ENCODE measurements around the gene LANCL3. TPM values are rescaled to one million over a fixed set of nuclear protein-coding genes. Genes with fewer than 3 reads are reported as not detected.

Gene LANCL3
- total RNA-seq, 4 donors from 2014 or later, result 1.9 to 6.6 (median 3.3) TPM

GRCh38 chrX:37590047-37590446 is 18.6 kb downstream of the LANCL3 start:
- no peaks in the 10 kb centered on the region for H3K4me1 ChIP-seq
- intact Hi-C loops (cut with DNase I), result no loop called here
- H3K27me3 ChIP-seq, result no peaks in the 10 kb centered on the region
- TF ChIP-seq, protein P1, sequence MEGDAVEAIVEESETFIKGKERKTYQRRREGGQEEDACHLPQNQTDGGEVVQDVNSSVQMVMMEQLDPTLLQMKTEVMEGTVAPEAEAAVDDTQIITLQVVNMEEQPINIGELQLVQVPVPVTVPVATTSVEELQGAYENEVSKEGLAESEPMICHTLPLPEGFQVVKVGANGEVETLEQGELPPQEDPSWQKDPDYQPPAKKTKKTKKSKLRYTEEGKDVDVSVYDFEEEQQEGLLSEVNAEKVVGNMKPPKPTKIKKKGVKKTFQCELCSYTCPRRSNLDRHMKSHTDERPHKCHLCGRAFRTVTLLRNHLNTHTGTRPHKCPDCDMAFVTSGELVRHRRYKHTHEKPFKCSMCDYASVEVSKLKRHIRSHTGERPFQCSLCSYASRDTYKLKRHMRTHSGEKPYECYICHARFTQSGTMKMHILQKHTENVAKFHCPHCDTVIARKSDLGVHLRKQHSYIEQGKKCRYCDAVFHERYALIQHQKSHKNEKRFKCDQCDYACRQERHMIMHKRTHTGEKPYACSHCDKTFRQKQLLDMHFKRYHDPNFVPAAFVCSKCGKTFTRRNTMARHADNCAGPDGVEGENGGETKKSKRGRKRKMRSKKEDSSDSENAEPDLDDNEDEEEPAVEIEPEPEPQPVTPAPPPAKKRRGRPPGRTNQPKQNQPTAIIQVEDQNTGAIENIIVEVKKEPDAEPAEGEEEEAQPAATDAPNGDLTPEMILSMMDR (IDR thresholded peaks at IDR 0.05), result no peak
- TF ChIP-seq POLR2A (IDR thresholded peaks at IDR 0.05), result no peak
- H3K27ac ChIP-seq, result no peak overlapping the region
- no peaks in the 10 kb centered on the region for H3K9me3 ChIP-seq
- no peak for DNase-seq
- no peaks in the 10 kb centered on the region for H3K36me3 ChIP-seq
- 42 to 83% methylated on average over 2 of the region's 2 CpGs for WGBS, 2 donors
- no peak overlapping the region for H3K4me3 ChIP-seq

- no peak for DNase-seq
- H3K4me3 ChIP-seq, result no peak overlapping the region
- WGBS, 2 donors, result 53 to 63% methylated on average over 4 of the region's 4 CpGs
- no peaks in the 10 kb centered on the region for H3K36me3 ChIP-seq
- TF ChIP-seq POLR2A (IDR thresholded peaks at IDR 0.05), result no peak
- TF ChIP-seq, protein P1 (IDR thresholded peaks at IDR 0.05), result no peak
- no peak overlapping the region for H3K27ac ChIP-seq
- intact Hi-C loops (cut with DNase I), result no loop called here
- H3K9me3 ChIP-seq, result no peaks in the 10 kb centered on the region
- H3K27me3 ChIP-seq, result no peaks in the 10 kb centered on the region
- no peaks in the 10 kb centered on the region for H3K4me1 ChIP-seq
Observed at GRCh38 chrX:37594755-37595382, 23.4 kb downstream of the LANCL3 start.

- TF ChIP-seq POLR2A (IDR thresholded peaks at IDR 0.05), result no peak
- Histone ChIP-seq H3K4me1 (no peaks in the 10 kb centered on the region), H3K27me3 (no peaks in the 10 kb centered on the region), H3K9me3 (no peaks in the 10 kb centered on the region), H3K27ac (no peak overlapping the region), H3K36me3 (no peaks in the 10 kb centered on the region), H3K4me3 (no peak overlapping the region)
- DNase-seq, result no peak
- WGBS, 2 donors, result 10 to 53% methylated on average over 2 of the region's 2 CpGs
- intact Hi-C loops (cut with DNase I), result no loop called here
Observed at GRCh38 chrX:37599729-37600128, 28.3 kb downstream of the LANCL3 start.

DNA sequence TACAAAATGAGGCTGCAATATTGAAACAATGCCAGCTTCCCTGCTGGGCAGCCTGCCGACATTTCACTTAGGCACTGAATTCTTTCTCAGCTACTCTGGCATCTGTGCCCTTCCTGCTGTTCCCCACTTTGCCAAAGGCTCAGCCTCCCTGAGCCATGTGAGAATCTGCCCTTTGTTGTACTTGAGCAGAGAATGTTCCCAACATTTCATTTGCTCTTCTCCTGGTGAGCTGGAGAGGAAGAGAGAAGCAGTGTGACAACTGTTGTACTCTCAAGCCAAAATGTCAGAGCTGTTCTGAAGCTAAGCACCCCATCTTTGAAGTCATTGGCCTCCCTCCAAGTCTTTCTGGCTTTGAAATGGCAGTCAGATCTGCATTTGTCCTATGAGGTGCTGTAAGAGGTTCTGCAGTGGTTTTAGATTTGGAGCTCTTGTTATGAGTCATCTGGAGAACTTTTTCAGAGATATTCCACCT is 32.5 kb downstream of the LANCL3 start:
- intact Hi-C loops (cut with DNase I), result no loop called here
- no peak for TF ChIP-seq POLR2A (IDR thresholded peaks at IDR 0.05)
- TF ChIP-seq, protein P1 (IDR thresholded peaks at IDR 0.05), result no peak
- Histone ChIP-seq H3K9me3 (no peaks in the 10 kb centered on the region), H3K4me3 (no peak overlapping the region), H3K4me1 (peaks cover 0 to 5% (median 0%) of the 10 kb centered on the region in 3 donors), H3K27ac (no peak overlapping the region), H3K36me3 (no peaks in the 10 kb centered on the region), H3K27me3 (no peaks in the 10 kb centered on the region)
- DNase-seq, result no peak
- WGBS, 2 donors, result 17 to 58% methylated on average over 1 of the region's 1 CpG

DNA sequence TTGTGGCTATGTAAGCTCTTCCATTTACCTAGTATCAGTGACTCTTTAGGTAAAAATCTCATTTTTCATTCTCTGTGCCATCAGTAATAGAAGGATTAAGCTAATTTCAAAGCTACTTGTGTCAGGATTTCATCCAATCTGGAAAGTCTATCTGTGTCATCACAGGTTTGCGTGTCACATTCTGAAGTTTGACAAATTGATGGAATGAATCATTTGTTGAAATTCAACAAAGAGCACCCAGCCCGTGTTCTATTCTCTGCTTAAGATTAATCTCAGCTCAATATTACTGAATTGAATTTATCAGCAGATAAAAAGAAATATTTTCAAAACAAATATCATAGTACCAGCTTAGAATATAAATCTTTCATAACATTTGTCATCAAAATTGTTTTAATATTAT is 35.8 kb downstream of the LANCL3 start:
- no peaks in the 10 kb centered on the region for H3K36me3 ChIP-seq
- H3K4me1 ChIP-seq, result peaks cover 0 to 5% (median 0%) of the 10 kb centered on the region in 3 donors
- no peaks in the 10 kb centered on the region for H3K9me3 ChIP-seq
- H3K4me3 ChIP-seq, result no peak overlapping the region
- TF ChIP-seq, protein P1 (IDR thresholded peaks at IDR 0.05), result no peak
- no peak for TF ChIP-seq POLR2A (IDR thresholded peaks at IDR 0.05)
- WGBS, 2 donors, result 31 to 44% methylated on average over 2 of the region's 2 CpGs
- H3K27ac ChIP-seq, result no peak overlapping the region
- DNase-seq, result no peak
- H3K27me3 ChIP-seq, result no peaks in the 10 kb centered on the region
- intact Hi-C loops (cut with DNase I), result no loop called here
